ENCODE data around the gene ZNF32.
"Not testable (repeated sequence)": the region's sequence is repeated elsewhere in the genome, so short reads cannot be mapped to it uniquely, and the experiment has no call there.

ZNF32 gene

GRCh38 chr10:43627942-43628341 lies 20.7 kb downstream of the ZNF32 start:
- DNase-seq (ENCODE audit: low spot score): no peak

DNA sequence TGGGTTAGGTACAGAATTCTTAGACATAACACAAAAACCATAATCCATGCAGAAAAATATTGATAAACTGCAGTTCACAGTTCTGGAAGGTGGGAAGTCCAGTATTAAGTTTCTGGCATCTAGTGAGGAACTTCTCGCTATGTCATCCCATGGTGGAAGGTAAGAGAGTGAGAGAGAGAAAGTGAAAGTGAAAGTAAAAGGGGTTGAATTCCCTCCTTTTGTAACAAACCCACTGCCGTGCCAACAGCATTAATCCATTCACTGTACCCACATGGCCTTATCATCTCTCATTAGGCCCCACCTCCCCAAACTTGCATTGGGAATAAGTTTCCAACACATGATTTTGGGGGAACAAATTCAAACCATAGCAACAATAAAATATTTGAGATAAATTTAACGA lies 25.3 kb downstream of the ZNF32 start:
- peak; percentile 25 for DNase-seq (ENCODE audit: low spot score)

DNA sequence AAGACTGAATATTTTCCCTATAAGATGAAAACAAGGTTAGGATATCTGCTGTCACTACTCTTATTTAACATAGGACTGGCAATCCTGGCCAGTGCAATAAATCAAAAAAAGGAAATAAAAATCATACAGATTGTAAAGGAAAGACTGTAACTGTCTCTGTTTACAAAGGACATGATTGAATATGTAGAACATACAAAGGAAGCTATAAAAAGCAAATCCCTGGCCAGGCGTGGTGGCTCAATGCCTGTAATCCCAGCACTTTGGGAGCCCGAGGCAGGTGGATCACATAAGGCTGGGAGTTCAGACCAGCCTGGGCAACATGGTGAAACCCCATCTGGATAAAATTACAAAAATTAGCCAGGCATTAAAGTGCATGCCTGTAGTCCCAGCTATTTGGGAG lies 26.6 kb downstream of the ZNF32 start:
- DNase-seq (ENCODE audit: low spot score): no peak

DNA sequence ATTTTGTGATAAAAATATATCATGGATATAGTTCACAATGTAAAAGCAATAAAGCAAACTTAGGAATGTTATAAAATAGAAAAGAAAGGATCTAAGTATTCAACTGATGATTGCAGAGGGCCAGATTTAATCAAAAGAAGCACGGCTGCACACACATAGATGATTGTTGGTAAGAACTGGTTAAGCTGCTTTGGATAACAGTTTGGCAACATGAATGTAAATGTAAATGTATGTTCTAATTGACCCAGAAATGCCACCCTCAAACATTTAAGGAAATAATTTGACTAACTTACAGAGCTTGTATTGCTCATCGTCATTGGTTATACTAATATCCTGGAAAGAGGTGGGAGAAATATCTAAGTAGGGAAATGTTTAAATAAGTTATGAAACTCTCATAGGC lies 29.3 kb downstream of the ZNF32 start:
- DNase-seq (ENCODE audit: low spot score): no peak

DNA sequence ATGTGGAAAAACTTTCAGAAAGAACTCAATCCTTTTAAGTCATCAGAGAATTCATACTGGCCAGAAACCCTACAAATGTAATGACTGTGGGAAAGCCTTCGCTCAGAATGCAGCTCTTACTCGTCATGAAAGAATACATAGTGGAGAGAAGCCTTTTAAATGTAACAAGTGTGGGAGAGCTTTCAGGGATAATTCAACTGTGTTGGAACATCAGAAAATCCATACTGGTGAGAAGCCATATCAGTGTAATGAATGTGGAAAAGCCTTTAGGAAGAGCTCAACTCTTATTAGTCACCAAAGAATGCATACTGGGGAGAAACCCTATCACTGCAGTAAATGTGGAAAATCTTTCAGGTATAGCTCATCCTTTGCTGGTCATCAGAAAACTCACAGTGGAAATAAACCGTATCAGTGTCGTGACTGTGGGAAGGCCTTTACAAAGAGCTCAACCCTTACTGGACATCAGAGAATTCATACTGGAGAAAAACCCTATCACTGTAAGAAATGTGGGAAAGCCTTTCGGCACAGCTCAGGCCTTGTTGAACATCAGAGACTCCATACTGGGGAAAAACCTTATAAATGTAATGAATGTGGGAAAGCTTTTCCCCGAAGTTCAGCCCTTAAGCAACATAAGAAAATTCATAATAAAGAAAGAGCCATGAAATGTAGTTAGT lies 31.8 kb downstream of the ZNF32 start:
- DNase-seq (ENCODE audit: low spot score): no peak

GRCh38 chr10:43610636-43611035 lies 38.0 kb downstream of the ZNF32 start:
- no peak for DNase-seq (ENCODE audit: low spot score)

GRCh38 chr10:43607199-43607573 lies 41.5 kb downstream of the ZNF32 start:
- no peak for DNase-seq (ENCODE audit: low spot score)

DNA sequence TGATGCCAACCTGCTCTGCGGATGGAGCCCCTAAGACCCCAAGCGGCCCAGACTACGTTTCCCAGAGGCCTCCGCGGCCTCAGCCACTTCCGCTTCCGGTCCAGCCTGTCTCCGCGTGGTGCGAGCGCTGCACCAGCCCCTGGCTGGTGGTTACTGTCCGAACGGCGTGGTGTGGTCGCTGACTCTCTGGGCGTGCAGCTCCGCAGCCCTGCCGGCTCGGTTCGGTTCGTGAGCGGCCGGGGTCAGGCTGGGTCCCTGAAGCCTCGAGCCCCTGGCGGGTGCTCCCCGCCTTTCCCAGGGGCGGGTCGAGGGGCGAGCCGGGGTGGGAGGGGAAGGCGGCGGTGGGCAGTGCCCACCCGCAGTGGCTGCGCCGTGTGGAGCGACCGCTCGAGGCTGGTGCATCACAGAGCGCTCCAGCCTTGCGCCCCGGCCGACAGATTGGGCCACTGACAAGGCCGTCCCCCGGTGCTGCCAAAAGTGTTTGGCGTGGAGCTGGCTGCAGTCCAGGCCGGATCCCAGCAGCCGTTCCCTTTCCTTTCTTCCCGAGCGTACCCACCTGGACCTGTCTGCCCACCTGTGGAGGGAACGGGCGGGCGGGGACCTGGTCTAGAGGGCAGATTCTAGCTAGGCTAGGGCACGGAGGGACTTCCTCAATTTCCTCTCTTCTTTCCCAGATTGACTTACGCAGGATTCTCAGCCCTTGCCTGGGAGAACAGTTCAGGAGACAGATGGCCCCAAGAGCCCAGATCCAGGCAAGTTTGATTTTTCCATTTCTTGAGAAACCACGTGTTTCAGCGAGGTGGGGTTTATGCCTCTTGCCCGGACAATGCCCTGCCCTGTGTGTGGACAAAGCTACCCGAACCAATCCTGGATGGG lies 42.1 kb downstream of the ZNF32 start, which contains the start of gene ZNF485:
Gene ZNF485 (plus strand): TSS at position 116 of the 876 bp plus-strand sequence. CDS start 613 bp downstream, at position 729.
- peak; percentile 50 for DNase-seq (ENCODE audit: low spot score)

DNA sequence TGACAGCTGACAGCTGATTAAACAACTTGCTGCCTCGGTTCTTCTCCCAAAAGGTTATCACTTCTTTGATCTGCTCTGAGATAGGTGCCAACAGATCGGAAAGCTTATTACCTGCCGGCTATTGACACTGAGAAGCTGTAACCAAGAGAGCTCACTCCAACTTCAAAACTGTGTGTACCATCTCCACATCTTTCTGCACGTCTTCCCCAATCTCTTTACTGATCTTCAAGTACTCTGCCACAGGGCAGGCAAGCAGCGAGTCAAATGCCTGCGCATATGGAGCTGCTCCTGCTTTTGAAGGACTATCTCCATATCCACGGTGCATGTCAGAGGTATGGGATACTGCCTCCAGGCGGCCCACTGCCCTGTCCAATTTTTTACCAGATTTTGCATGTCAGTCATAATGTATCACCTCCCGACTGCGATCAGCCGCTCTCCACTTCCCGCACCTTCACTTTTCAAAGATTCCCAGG lies 42.8 kb downstream of the ZNF32 start:
- DNase-seq (ENCODE audit: low spot score): no peak

DNA sequence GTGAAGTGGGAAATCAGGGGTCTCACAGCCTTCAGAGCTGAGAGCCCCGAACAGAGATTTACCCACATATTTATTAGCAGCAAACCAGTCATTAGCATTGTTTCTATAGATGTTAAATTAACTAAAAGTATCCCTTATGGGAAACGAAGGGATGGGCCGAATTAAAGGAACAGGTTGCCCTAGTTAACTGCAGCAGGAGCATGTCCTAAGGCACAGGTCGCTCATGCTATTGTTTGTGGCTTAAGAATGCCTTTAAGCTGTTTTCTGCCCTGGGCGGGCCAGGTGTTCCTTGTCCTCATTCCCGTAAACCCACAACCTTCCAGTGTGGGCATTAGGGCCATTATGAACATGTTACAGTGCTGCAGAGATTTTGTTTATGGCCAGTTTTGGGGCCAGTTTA lies 47.1 kb downstream of the ZNF32 start:
- not testable (repeated sequence) for DNase-seq (ENCODE audit: low spot score)

GRCh38 chr10:43599333-43599732 lies 49.3 kb downstream of the ZNF32 start:
- no peak for DNase-seq (ENCODE audit: low spot score)

DNA sequence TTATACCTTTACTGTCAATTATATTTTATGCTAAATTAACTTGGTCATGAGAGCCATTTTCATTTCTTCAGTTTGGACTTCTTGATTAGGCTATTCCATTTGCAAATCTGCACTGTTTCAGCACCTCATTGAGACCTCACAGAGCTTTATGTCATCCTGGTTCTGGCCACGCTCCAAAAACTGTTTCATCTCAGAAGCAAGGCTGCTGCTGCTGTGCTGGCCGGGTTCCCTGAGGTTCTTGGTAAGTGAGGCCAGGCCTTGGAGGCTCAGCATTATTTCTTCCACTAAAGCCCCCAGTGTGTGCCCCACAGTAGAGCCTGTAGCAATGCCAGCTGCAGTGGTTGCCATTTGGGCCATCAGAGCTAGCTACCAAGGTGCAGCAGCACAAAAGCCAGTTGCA lies 50.2 kb downstream of the ZNF32 start:
- no peak for DNase-seq (ENCODE audit: low spot score)

- no peak for DNase-seq (ENCODE audit: low spot score)
Observed at GRCh38 chr10:43596546-43596945, 52.1 kb downstream of the ZNF32 start.

DNA sequence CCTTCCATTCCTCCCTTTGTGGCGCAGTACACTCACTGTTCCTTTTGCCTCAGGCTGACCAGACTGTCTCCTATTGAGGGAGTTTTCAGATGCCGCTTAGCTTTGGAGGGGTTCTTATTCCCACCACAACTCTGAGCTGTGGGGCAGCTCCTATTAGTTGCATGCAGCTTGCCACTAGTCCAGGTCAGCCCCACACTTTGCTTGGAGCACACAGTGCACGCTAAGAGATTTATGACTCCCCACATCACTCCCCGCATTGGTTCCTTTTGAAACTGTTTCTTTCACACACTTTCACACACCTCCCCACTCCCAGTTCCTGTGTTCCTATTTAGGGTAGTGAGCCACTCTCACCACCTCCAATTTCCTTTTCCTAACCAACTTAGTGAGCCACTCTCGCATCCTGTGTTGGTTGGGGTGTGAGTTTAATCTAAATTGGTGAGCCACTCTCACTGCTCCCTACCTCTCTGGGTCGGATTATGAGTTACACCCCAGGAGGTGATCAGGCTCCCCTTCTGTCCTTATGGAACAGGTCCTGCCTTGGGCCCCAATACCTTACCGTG lies 52.9 kb downstream of the ZNF32 start:
- no peak for DNase-seq (ENCODE audit: low spot score)

DNA sequence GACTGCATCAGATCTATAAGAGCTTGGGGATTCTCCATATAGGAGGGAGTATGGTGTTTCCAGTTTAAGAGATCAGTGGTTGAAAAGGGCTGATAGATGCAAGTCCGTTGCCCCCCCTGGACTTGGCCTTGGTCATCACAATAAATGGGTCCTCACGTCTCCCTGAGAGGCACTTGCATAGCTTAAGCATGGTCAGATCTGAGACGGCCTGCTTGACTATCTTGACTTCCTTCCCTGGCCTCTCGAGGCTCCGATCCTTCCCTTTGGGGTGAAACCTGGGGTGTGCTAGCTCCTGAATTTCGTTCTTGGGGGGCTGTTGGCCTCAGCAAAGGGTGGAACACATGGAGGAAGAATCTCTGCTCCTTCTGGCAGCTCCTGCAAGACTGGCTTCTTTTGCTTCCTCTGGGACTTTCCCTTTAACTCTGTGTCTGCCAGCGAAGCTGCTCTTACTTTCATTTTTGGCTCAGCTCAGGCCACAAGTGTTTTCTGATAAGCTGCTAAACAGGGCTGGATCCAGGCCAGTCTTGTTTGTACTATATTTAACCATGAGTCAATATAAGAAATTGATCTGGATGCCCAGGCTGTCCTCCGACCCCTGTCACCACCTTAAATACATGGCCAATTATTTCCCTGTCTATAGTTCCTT lies 53.6 kb downstream of the ZNF32 start:
- no peak for DNase-seq (ENCODE audit: low spot score)

Measured in LoVo (cell line).